Measurements from ENCODE around the gene FHOD3.

Gene FHOD3

DNA sequence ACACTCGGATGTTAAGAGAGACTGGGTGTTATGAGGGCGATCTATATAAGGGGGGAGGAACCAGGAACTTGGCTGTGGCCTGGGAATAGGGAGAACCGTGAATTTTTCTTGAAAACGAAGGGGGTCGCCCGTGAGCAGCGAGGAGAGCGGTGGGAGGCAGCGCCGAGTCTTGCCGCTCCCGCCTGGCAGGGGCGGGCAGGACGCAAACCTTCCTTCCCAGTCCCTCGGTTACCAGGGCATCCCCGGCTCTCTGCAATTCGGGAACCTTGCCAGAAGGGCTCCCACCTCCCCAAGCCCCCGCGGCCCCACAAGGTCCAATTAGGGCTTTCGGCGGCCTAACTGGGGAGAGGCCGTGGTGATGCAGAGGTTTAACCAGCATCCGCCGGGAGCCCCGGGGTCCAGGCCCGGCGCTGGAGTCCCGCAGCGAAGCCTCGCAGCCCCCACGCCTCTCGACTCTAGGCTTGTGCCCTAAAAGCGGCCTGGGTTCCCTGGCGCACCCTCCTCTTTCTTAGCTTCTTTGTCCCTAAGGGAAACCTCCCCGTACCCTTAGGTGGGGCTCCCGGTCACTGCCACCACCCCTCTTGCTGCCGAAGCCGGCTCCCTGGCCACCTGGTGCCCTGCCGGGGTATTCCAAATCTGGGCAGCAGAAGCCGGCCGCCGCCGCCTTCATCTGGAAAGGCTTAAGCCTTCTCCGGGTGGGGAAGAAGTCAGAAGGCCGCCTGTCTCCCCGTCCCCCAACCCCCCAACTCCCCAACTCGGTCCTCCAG lies 680 bp upstream of the FHOD3 start:
- no peak for FAIRE-seq

DNA sequence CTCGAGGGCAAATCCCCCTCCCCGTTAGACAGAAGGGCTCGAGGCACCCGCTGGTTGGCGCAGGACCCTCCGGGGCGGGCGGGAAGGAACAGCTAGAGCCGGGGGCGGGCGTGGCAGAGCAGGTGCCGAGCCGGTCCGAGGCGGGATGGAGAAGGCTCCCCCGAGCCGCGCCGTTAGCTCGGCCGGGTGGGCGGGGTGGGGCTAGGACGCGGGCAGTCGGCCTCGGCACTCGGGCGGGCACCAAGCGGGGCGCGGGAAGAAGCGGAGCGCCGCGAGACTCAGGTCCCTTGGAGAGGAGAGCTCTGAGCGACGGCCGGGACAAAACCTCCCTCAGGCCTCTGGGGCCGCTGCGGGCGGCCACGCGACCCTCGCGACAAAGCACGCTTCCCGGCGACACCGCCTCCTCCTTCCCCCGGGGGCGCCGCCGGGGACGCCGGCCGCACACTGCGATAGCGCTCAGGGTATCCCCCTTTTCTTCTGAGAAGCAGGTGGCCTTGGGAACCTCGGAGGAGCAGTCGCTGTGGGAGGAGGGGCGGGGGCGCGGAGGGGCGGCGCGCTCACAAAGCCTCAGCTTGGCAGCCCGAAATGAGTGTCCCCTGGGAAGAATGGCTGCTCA lies 721 bp downstream of the FHOD3 start:
- no peak for FAIRE-seq

DNA sequence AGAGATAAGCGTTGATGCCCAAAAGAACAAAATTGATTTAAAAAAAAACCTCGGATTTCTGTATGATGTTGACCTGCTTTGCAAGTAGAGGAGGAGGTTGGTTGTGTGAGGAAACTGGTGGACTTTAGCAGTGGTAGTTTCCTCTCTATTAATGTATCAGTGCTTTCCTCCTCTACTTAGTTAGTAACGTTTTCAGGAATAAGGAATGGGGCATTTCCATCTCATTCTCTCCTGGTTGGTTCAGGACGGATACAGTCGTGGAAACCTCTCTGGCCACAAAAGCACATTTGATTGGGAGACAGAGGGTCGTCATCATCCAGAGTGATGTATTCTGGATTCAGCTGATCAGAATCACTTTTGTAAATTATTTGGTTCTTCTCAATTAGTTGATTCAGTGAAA lies 1.5 kb downstream of the FHOD3 start:
- FAIRE-seq, result no peak

DNA sequence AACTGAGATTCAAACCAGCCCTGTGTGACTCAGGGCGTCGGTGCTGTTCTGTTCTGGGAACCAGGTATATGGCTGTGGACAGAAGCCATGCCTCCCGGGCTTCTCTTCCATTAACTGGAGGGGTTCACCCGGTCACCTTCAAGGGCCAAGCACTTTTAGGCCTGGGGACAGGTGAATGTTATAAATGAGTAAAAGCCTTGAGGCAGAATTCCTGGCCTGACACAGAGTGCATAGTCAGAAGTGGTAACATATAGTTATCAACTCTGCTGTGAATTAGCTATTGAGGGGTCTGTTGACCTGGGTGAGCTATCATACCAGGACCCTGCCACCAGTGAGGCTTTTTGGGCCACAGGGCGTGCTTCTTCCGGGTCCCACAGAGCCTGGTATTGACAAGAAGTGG lies 2.7 kb downstream of the FHOD3 start:
- no peak for FAIRE-seq

DNA sequence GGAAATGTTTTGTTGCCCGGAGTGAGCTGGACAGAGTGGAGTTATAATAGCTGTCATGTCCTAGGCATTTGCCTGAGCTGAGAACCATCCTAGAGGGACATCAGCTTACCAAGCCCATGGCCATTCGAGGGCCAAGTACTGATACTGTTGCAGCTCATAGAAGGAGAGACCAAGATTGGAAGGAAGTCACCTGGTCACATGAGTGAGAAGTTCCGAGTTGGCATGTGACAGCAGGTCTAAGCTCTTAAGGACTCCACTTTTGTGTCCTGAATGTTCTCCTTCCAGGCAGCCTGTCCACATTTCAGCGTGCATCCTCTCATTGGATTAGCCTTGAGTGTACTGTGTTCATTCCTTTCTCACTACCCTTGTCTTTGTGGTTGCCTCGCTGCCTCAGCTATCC lies 4.4 kb downstream of the FHOD3 start:
- FAIRE-seq, result no peak

DNA sequence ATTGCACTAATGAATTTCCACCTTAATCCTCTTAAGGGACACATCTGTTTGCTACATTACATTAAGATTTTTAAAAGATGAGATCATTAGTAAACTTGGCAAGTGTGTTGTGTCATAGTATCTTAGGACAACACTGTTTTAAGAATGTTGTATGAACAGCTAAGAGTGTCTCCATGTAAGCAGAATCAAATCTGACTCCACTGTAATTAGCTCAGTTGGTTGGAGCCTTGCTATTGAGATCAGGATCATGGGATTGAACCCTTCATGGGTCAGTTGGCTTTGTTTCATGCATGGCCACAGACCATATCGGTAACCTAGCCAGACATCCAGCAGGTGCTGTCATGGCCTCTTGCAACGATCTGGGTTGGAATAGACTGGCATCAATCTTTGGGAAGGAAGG lies 5.2 kb downstream of the FHOD3 start:
- no peak for FAIRE-seq

DNA sequence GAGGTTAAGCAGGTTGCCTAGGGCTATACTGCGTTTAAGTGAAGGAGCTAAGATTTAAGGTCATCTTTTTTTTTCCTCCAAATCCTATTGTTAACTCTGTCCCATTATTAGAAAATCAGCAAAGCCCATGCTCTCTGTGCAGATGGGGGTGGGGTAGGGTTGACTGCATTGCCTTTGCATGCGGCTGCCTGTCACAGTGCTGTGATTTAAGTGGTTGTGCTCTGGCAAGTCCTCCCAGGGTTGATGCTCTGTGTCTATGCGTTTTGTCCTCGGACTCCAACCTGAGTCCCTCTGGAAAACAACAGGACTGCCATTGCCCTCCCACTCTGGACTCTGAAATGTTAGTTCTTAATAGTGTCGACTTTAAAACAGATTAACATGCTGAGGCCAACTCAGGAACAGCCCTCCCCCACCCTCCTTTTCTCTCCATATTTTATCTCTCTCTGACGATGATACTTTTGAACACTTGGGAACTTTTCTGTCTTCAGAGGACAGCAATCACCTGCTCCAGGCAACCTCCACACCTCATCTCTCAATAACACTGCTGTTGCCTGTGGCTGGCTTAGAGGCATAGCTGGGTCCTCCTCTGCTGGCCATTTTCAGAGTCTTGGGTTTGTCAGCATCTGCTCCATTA lies 5.8 kb downstream of the FHOD3 start:
- FAIRE-seq, result no peak

DNA sequence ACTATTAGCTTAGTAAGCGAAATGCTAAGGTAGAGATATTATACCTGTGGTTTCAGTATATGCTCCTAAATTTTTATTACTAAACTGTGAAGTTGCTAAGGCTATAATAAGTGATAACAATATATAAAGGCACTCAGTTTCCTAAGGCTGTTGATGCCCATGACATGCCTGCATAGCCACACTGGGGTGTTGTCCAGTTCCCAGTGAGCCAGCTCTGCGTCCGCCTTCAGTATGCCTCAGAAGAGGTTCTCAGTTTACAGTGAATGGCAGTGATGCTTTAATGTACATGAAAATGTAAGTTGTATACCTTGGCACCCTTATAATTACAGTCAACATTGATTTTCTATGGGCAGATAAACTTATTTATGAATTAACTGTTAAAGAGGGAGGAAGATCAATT lies 7.2 kb downstream of the FHOD3 start:
- FAIRE-seq, result no peak

DNA sequence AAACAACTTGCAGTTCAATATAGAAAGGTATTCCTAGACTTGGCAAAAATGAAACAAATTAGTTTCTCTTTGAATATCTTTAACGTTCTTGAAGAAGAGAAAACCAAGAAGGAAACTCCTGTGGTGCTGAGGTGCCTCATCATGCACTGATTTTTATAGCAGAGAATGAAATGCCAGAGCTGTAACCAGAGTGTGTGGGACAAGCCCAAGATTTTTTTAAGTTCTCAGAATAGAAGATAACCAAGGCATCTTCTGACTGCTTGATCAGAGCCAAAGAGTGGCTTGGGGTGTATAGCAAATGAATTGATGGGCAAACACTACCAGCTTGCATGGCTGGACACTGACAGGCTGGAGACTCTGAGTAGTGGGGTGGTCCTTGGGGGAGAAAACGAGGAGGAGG lies 7.9 kb downstream of the FHOD3 start:
- no peak for FAIRE-seq

DNA sequence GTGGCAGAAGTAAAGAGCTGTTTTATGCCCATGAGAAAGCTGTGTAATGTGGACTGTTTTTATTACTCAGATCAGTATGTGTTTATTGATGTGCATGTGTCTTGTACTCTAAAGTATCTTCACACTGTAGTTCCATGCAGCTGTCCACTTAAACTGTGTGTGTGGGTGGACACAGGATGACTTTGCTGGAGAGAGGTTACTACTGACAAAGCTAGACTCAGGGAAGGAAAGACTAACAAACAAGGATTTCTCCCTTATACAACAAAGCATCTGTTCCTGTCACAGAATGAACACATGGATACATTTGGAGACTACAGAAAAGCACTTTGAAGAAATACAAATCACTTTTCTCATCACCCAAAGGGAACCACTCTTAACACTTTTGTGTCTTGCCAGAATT lies 10.0 kb downstream of the FHOD3 start:
- no peak for FAIRE-seq

DNA sequence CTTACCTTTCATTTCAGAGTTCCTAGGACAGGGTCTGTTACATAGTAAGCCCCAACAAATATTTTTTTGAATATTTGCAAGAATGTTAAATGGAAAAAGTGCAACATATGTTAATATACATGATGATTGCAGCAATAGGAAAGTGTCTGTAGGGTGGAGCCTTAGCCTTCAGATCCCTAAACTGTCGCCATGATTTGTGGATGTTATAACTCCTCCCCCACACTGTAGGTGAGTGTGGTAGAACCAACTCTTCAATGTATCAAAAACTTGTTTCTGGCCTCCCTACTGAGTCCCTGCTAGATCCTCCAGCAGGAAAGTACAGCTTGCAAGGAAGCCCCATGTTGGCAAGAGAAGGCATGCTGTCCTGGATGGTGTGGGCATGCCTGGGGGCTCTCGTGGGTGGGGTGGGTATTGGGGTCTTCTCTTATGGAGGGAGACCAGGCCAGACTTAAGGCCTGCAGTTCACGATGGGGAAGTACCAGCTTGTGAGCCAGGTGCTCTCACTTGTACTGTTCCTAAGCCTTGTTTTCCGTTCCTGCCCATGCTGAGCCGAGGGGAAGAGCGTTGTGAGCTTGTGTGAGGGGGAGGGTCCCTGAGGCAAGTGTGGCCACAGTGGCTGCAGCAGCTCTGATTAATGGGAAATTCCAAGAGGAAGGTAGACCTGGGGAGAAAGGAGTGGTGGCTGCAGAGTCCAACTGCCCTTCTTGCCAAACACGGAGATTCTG lies 11.4 kb downstream of the FHOD3 start:
- no peak for FAIRE-seq

DNA sequence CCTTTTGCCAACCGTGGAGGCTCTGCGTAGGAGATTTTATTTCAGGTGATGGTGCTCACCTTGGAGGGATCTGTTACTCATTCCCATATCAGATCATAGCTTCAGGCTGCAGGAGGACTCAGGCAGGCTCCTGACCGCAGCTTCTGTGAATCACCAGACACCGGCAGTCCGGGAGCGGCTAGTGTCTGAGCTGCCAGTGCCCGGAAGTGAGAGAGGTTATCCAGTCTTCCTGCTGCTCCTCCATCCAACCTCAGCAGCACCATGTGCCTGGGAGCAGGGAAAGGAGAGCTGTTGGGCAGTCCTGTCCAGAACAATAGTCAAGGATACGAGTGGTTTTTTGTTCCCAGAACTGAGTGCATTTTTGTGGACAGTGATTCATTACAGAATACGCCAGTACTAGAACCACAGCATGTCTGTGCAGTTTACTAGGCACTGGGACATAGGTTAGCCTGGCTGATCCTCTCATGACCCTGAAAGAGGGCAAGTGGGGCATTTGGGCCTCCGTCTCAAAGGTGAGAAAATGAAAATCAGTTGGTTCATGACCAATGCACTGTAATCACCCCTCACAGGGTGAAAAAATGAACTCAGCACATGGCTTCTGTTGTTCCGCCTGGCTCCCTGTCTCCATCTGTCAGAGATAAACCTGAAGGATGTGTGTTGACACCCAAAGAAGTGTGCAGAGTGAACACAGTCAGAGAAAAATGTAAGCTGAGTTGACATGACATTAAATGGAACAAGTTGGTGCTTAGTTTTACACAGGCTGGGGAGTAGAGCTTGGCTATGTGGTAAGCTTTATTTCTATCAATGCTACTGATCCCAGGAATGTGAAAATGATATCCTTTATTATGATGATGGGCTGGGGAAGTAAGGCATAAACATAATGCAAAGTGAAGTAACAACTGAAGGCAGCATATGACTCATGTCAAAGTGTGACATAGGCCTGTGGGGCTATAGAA lies 12.2 kb downstream of the FHOD3 start:
- FAIRE-seq, result no peak

DNA sequence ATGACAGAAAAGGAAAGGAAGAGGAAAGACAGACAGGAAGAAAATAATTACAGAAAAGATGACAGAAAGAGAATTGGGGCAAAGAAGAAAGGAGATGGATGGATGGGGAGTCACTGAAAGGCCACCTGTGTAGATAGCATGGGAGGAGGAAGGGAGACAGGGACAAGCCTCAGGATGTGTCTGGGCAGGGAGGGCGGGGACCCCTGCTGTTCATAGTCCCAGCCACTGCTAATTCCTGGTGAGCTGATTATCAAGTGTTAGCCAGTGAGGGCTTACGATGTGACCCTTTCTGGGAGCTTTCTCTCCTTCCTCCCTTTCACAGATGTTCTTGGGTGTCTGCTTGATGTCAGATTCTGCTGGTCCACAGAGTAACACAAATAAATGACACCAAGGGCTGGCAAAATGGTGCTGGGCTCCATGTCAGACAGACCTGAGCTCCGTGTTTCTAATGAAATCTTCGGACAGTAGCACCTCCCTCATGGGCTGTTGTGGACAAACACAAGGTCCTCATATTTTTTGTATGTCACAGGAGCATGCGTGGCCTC lies 13.6 kb downstream of the FHOD3 start:
- FAIRE-seq, result no peak

DNA sequence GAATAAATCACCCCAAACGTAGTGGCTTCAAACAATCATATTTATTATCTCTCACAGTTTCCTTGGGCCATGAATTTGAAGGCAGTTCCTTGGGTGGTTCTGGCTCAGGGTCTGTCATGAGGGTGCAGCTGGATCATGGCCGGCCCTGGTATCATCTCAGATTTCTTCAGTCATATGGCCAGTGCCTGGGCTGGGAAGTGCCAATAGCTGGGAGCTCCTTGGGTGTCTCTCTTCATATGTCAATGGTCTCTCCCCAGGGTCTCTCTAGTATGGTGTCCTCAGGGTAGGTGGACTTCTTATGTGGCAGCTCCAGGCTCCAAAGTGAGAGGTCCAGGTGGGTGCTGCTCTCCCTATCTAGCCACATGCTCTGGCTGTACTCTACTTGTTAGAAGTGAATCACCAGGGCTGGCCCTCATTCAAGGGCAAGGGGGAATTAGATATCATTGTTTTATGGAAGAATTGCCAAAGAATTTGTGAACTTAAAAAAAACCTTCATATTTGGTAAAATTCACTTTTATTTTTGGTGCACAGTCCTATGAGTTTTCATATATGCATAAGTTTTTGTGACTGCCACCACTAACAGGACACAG lies 15.4 kb downstream of the FHOD3 start:
- FAIRE-seq, result no peak

DNA sequence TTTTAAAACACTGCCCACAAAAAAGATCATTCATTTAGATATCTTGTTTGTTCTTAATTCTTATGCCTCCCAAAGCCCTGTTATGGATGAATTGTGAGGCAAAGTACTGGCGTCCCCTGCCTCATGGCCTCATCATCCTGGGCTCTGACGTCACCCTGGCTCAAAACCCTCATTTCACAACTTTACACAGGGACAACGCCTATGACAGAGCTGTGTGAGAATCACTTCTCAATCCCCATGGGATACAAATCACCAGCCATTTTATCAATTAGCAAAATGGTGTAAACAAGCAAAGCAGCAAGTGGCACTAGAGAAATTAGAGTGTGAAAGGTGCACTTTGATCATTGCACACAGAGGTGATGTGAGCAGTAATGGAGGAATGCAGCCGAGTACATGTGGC lies 16.6 kb downstream of the FHOD3 start:
- no peak for FAIRE-seq

DNA sequence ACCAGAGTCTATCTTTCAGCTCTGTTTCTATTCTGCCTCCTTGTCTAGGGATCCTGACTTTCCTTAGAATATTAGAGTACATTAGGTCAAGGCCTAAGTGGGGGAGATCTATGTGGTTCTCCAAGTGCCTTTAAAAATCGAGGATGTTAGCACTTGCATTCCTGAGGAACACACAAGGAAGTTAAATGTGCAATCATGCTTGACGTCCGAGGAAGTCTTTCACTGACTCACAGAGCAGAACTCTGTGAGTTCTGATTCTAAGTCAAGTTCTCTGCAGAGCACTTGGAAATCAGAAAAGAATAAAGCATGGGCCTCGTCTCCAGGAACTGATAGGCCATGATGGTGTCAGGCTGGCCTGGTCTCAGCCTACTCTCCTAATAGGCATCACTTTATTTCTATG lies 17.2 kb downstream of the FHOD3 start:
- no peak for FAIRE-seq

DNA sequence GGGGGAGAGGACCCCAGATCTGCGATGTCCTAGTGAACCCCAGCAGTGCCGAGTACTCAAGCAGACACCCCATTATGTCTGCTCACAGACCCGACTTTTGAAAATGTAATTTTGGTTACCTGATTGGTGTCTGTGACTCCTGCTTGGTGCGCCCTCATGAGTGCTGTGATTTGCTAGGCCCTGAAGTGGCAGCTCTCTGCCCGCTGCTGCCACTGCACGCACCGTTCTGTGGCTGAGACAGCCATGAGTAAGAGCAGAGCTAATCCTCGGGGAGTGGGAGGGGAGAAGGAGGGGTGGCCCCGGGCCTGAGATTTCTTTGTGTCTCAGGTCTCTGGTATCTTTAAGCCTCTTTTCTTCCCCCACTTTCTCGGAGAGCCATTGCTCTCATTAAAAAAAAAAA lies 18.2 kb downstream of the FHOD3 start:
- FAIRE-seq, result no peak

DNA sequence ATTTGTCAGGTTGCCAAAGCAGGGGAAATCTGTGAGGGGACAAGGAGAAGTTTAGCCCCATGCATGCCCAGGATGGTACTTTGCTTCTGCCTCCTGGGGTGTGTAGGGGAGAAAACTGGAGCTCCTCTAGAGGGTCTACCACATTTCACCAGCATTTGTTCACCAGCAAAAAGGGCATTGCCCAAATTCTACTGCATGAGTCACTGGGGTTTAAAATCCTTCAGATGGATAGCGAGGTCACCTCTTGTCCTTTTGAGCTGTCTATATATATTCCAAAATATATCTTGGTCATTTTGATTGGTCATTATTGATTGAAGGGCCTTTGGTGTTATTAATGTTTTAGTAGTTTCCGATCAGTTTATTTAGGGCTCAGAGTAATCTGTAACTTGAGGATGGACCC lies 18.7 kb downstream of the FHOD3 start:
- no peak for FAIRE-seq

DNA sequence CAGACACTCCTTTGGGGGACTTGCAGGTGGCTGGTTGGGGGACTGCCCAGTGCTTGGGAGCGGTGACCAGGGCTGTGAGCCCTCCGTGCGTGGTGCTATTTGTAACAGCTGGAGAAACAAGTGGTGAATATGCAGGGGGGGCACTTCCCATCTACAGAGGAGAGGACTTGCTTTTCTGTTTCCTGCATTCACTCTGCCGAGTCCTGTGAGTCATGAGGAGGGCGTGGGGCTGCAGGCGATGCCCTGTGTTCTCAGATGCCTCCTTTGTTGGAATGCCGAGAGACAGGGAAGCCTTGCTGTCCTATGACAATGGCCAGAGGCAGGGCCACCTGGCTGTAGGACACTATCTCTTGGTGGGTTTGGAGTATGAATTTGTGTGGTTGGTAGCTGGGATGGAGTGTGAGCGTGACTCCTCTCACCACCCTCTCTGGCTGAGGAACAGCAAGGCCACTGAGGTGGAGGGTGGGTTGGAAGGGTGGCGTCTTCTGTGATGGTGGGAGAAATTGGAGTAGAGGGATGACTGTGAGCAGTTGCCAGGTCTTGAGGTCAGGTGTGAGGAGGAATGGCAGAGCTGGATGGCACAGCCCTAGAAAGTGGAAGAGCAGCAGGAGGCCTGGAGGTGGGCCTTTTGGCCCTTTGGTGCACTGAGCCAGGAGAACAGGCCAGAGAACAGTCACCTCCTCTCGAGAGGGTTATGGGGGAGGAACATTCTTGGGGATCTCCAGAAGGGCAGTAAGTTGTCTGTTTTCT lies 24.3 kb downstream of the FHOD3 start:
- no peak for FAIRE-seq

DNA sequence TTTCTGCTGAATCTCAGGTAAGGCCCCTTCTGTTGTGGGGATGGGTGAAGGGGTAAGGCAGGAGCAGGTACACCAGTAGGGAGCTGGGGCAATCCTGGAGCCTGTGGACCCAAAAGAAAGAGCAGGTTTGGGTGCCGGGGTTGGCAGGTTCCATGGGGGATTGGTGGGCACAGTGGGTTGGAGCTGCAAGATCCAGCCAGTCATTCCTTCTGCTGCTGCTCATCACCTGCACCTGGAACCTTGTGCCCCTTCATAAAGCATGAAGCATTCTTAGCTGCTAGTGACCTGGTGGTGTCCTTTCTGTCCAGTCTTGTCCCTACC lies 24.9 kb downstream of the FHOD3 start:
- no peak for FAIRE-seq

DNA sequence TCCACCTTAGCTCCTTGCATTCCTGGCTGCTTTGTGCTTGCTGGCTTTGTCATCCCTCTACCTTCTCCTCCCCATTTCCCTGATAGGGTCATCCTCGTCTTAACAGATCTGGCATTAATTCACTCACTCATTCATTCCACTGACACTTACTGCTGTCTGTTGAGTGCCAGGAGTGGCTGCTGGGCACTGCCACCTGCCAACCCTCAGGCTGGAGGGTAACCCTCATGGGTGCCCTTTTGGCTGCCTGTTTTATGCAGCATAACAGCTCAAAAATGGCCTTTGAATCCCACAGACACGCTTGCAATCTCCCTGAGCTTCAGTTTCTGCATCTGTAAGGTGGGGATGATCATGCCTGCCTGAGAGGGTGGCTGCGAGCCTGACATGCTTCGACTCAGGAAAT lies 25.2 kb downstream of the FHOD3 start:
- no peak for FAIRE-seq
